Right lobe of liver (tissue), 4 donors: ENCODE results near the gene PDGFB.

Experiments used
- POLR2A ChIP-seq: fragments of 450-650 bp; IDR thresholded peaks from one replicate; pipeline ENCODE4 v1.6.1; 2017; ENCODE audit warnings: antibody characterized with exemption, mild to moderate bottlenecking
- TF ChIP-seq, protein P1 (sequence below), 4 donors: fragments of 200-600 bp in 3 of 4; fragments of 450-650 bp in 1 of 4; IDR thresholded peaks; one replicate each; pipeline versions ENCODE4 v1.5.1 to v1.8.0; 2016 to 2022; ENCODE audit warnings: antibody characterized with exemption in 4 of 4, mild to moderate bottlenecking in 2 of 4
- donor health status: DM: no; HTN: no; CAD: no.
- donor health status: DM: no; HTN: no; CAD: no.
- donor health status: DM: no; HTN: yes; CAD: no.

DNA sequence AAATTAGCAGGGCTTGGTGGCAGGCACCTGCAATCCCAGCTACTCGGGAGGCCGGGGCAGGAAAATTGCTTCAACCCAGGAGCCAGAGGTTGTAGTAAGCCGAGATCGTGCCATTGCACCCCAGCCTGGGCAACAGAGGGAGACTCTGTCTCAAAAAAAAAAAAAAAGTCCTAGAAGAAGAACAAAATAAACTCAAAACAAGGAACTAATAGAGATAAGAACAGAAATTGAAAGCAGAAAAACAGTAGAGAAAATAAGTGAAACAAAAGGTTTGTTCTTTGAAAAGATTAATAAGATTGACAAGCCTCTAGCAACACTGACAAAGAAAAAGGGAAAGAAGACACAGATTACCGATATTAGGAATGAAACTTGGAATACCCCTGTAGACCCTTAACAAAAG is 47.2 kb downstream of the PDGFB start:
- TF ChIP-seq, protein P1, sequence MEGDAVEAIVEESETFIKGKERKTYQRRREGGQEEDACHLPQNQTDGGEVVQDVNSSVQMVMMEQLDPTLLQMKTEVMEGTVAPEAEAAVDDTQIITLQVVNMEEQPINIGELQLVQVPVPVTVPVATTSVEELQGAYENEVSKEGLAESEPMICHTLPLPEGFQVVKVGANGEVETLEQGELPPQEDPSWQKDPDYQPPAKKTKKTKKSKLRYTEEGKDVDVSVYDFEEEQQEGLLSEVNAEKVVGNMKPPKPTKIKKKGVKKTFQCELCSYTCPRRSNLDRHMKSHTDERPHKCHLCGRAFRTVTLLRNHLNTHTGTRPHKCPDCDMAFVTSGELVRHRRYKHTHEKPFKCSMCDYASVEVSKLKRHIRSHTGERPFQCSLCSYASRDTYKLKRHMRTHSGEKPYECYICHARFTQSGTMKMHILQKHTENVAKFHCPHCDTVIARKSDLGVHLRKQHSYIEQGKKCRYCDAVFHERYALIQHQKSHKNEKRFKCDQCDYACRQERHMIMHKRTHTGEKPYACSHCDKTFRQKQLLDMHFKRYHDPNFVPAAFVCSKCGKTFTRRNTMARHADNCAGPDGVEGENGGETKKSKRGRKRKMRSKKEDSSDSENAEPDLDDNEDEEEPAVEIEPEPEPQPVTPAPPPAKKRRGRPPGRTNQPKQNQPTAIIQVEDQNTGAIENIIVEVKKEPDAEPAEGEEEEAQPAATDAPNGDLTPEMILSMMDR (IDR thresholded peaks at IDR 0.05): no peak
- TF ChIP-seq POLR2A: no peak
